H1 (cell line): ENCODE measurements around the gene CEP89. TPM values are rescaled to one million over a fixed set of nuclear protein-coding genes. Genes with fewer than 3 reads are reported as not detected.

Experiments
- CTCF ChIA-PET: fragments of 300-600 bp; sonication (Branson Sonifier 250); formaldehyde crosslinking; loops from one replicate; lab custom pipeline; 2021; ENCODE audit not compliant: partially characterized antibody; lab: Charles Lee
- POLR2A ChIA-PET: fragments of 300-600 bp; sonication (Branson Sonifier 250); formaldehyde crosslinking; loops from one replicate; lab custom pipeline; 2021; ENCODE audit warnings: inconsistent platforms; ENCODE audit not compliant: partially characterized antibody; lab: Charles Lee
- DNase-seq, 2 experiments: peaks; one replicate each; pipeline versions ENCODE4 v3.0.0 to v3.0.0-alpha.2; 2010 to 2022; ENCODE audit warnings: low spot score in 2 of 2, low read depth in 1 of 2, mixed read lengths in 1 of 2
- FAIRE-seq: peaks from 2 replicates; lab custom pipeline; 2011; peaks lifted over from hg19 to GRCh38; lab: Jason Lieb, UNC
- H2AFZ ChIP-seq: 2 replicates; pipeline ENCODE4 v1.8.1; 2012; ENCODE audit warnings: low read length, inconsistent platforms
- H2AK5ac ChIP-seq: 2 replicates; pipeline ENCODE4 v1.6.1; 2013; ENCODE audit warnings: low read depth, low read length
- H2BK120ac ChIP-seq: replicated peaks from 2 replicates; pipeline ENCODE3; 2013; ENCODE audit warnings: low read depth, low read length, inconsistent platforms
- H2BK12ac ChIP-seq: 2 replicates; pipeline ENCODE4 v1.6.1; 2013; ENCODE audit warnings: low read depth, low read length
- H2BK15ac ChIP-seq: 2 replicates; pipeline ENCODE4 v1.6.1; 2013; ENCODE audit warnings: low read length
- H2BK20ac ChIP-seq: 2 replicates; pipeline ENCODE4 v1.6.1; 2013; ENCODE audit warnings: low read length
- H2BK5ac ChIP-seq: 2 replicates; pipeline ENCODE4 v1.6.1; 2013; ENCODE audit warnings: low read depth, low read length
- H3K14ac ChIP-seq: 2 replicates; pipeline ENCODE4 v1.6.1; 2013; ENCODE audit warnings: inconsistent platforms; ENCODE audit not compliant: insufficient read length
- H3K18ac ChIP-seq: 2 replicates; pipeline ENCODE4 v1.6.1; 2013; ENCODE audit warnings: low read length; ENCODE audit errors: extremely low read depth
- H3K23ac ChIP-seq: 2 replicates; pipeline ENCODE4 v1.6.1; 2013; ENCODE audit warnings: inconsistent platforms; ENCODE audit not compliant: insufficient read length
- H3K23me2 ChIP-seq: 2 replicates; pipeline ENCODE4 v1.6.1; 2013; ENCODE audit warnings: low read depth, low read length
- H3K27ac ChIP-seq: 2 replicates; pipeline ENCODE4 v1.6.1; 2011; ENCODE audit warnings: low read depth, low read length, inconsistent platforms
- H3K27me3 ChIP-seq, 4 experiments: replicated peaks in 1 of 4; 1 replicate in 1 of 4; 2 replicates in 3 of 4; pipeline versions ENCODE4 v1.6.1 to v1.8.1; 2011 to 2013; ENCODE audit warnings: low read length in 3 of 4, mild to moderate bottlenecking in 3 of 4, inconsistent platforms in 2 of 4, mixed read lengths in 2 of 4, moderate library complexity in 1 of 4; ENCODE audit not compliant: control insufficient read depth in 3 of 4, insufficient read depth in 3 of 4; ENCODE audit errors: extremely low read depth in 1 of 4
- H3K36me3 ChIP-seq, 4 experiments: 2 replicates each; pipeline versions ENCODE4 v1.6.1 to v1.8.1; 2011 to 2013; ENCODE audit warnings: mild to moderate bottlenecking in 4 of 4, low read length in 3 of 4, moderate library complexity in 2 of 4, control low read depth in 1 of 4, inconsistent platforms in 1 of 4; ENCODE audit not compliant: insufficient read depth in 4 of 4, control insufficient read depth in 2 of 4
- H3K4ac ChIP-seq: replicated peaks from 2 replicates; pipeline ENCODE3; 2013; ENCODE audit warnings: low read length, low read depth, mixed read lengths, inconsistent platforms; ENCODE audit not compliant: insufficient read length
- H3K4me1 ChIP-seq, 4 experiments: replicated peaks in 1 of 4; 1 replicate in 1 of 4; 2 replicates in 3 of 4; pipeline versions ENCODE4 v1.6.1 to v1.8.1; 2011 to 2013; ENCODE audit warnings: low read length in 3 of 4, inconsistent platforms in 2 of 4, mixed read lengths in 1 of 4; ENCODE audit not compliant: insufficient read depth in 4 of 4, control insufficient read depth in 3 of 4
- H3K4me2 ChIP-seq, 2 experiments: 2 replicates each; pipeline versions ENCODE4 v1.6.1 to v1.8.1; 2011 to 2013; ENCODE audit warnings: low read depth in 2 of 2, low read length in 2 of 2, control low read depth in 1 of 2, inconsistent platforms in 1 of 2, mild to moderate bottlenecking in 1 of 2; ENCODE audit not compliant: insufficient read depth in 1 of 2
- H3K4me3 ChIP-seq, 4 experiments: fragments of 200-600, 300-600 bp in 1 of 4; sonication (generic), shearing (Covaris generic), sonication (Bioruptor Twin) in 1 of 4; 2 replicates each; pipeline versions ENCODE4 v1.5.1 to v1.8.1; 2011 to 2016; ENCODE audit warnings: low read length in 4 of 4, low read depth in 3 of 4, control low read depth in 2 of 4, inconsistent platforms in 2 of 4, mild to moderate bottlenecking in 2 of 4, mixed read lengths in 1 of 4, moderate library complexity in 1 of 4; ENCODE audit not compliant: insufficient read depth in 2 of 4; ENCODE audit errors: extremely low read depth in 1 of 4
- H3K56ac ChIP-seq: replicated peaks from 2 replicates; pipeline ENCODE3; 2013; ENCODE audit warnings: low read depth, mild to moderate bottlenecking, mixed read lengths, low read length, inconsistent platforms; ENCODE audit not compliant: insufficient read length
- H3K79me1 ChIP-seq: 2 replicates; pipeline ENCODE4 v1.6.1; 2013; ENCODE audit warnings: low read depth, low read length, control low read depth
- H3K79me2 ChIP-seq, 2 experiments: 2 replicates each; pipeline versions ENCODE4 v1.6.1 to v1.8.1; 2012 to 2013; ENCODE audit warnings: low read length in 2 of 2, mild to moderate bottlenecking in 2 of 2, inconsistent platforms in 1 of 2; ENCODE audit not compliant: insufficient read depth in 2 of 2, control insufficient read depth in 1 of 2
- H3K9ac ChIP-seq, 4 experiments: replicated peaks in 1 of 4; 1 replicate in 1 of 4; 2 replicates in 3 of 4; pipeline versions ENCODE4 v1.6.1 to v1.8.1; 2011 to 2013; ENCODE audit warnings: low read depth in 3 of 4, low read length in 3 of 4, control low read depth in 2 of 4, mild to moderate bottlenecking in 2 of 4, moderate library complexity in 2 of 4, inconsistent platforms in 1 of 4; ENCODE audit errors: extremely low read depth in 1 of 4
- H3K9me3 ChIP-seq, 2 experiments: 2 replicates each; pipeline versions ENCODE4 v1.6.1 to v1.8.1; 2012 to 2013; ENCODE audit warnings: mild to moderate bottlenecking in 2 of 2, moderate library complexity in 2 of 2, control low read depth in 1 of 2, inconsistent platforms in 1 of 2, low read depth in 1 of 2, low read length in 1 of 2, mixed read lengths in 1 of 2; ENCODE audit not compliant: insufficient read depth in 2 of 2
- H4K20me1 ChIP-seq, 2 experiments: replicated peaks in 1 of 2; 2 replicates each; pipeline versions ENCODE3 to v1.8.1; 2011 to 2013; ENCODE audit warnings: inconsistent platforms in 2 of 2, low read length in 2 of 2, mild to moderate bottlenecking in 1 of 2; ENCODE audit not compliant: insufficient read depth in 2 of 2, control insufficient read depth in 1 of 2
- H4K5ac ChIP-seq: 2 replicates; pipeline ENCODE4 v1.6.1; 2013; ENCODE audit warnings: low read length, low read depth, mixed read lengths, inconsistent platforms; ENCODE audit not compliant: insufficient read length
- H4K8ac ChIP-seq: 2 replicates; pipeline ENCODE4 v1.8.0; 2013; ENCODE audit warnings: mild to moderate bottlenecking, moderate library complexity, low read length, inconsistent platforms; ENCODE audit not compliant: insufficient read depth; ENCODE audit errors: extremely low read depth
- H4K91ac ChIP-seq: replicated peaks from 2 replicates; pipeline ENCODE3; 2013; ENCODE audit warnings: low read length, mixed read lengths, inconsistent platforms; ENCODE audit not compliant: insufficient read length
- CBX8 ChIP-seq: fragments of 300-800, 300-1000 bp; sonication (generic); IDR thresholded peaks from 2 replicates; pipeline ENCODE4 v1.7.1; 2016; ENCODE audit warnings: low read depth, low read length, borderline replicate concordance
- CHD1 ChIP-seq: IDR thresholded peaks from 2 replicates; pipeline ENCODE4 v1.6.1; 2012; ENCODE audit warnings: low read depth, low read length, improper control_type of control experiment
- EP300 ChIP-seq, 2 experiments: IDR thresholded peaks; 1 replicate in 1 of 2; 2 replicates in 1 of 2; pipeline ENCODE4 v1.6.1; 2011 to 2012; ENCODE audit warnings: low read depth in 2 of 2, low read length in 2 of 2, mild to moderate bottlenecking in 2 of 2, borderline replicate concordance in 1 of 2, inconsistent platforms in 1 of 2, moderate library complexity in 1 of 2
- GTF2F1 ChIP-seq: IDR thresholded peaks from 2 replicates; pipeline ENCODE4 v1.6.1; 2012; ENCODE audit warnings: low read depth, low read length, improper control_type of control experiment, borderline replicate concordance
- POLR2A ChIP-seq, 2 experiments: IDR thresholded peaks; 1 replicate in 1 of 2; 2 replicates in 1 of 2; pipeline ENCODE4 v1.6.1; 2011; ENCODE audit warnings: low read depth in 2 of 2, low read length in 2 of 2, mild to moderate bottlenecking in 2 of 2; ENCODE audit errors: control extremely low read depth in 1 of 2
- POLR2AphosphoS5 ChIP-seq: IDR thresholded peaks from 2 replicates; pipeline ENCODE4 v1.6.1; 2011; ENCODE audit warnings: low read depth, low read length
- POU5F1 ChIP-seq: IDR thresholded peaks from 2 replicates; pipeline ENCODE4 v1.6.1; 2011; ENCODE audit warnings: low read depth, mild to moderate bottlenecking, low read length, moderate library complexity
- RNF2 ChIP-seq: fragments of 200-900, 300-1000 bp; sonication (generic); IDR thresholded peaks from 2 replicates; pipeline ENCODE4 v1.7.1; 2016; ENCODE audit warnings: borderline replicate concordance, low read depth, mild to moderate bottlenecking, antibody characterized with exemption, low read length; ENCODE audit not compliant: poor library complexity, severe bottlenecking; ENCODE audit errors: missing control alignments
- RXRA ChIP-seq: IDR thresholded peaks from 2 replicates; pipeline ENCODE4 v1.6.1; 2011; ENCODE audit warnings: low read depth, mild to moderate bottlenecking, low read length, moderate library complexity; ENCODE audit not compliant: insufficient read depth
- SP1 ChIP-seq: IDR thresholded peaks from 2 replicates; pipeline ENCODE4 v1.6.1; 2011; ENCODE audit warnings: low read depth, low read length
- SUZ12 ChIP-seq: fragments of 200-600 bp; sonication (generic); IDR thresholded peaks from 2 replicates; pipeline ENCODE4 v1.6.1; 2012; ENCODE audit warnings: mild to moderate bottlenecking, inconsistent platforms, low read length, moderate library complexity, mixed read lengths
- TEAD4 ChIP-seq: IDR thresholded peaks from 2 replicates; pipeline ENCODE4 v1.6.1; 2012; ENCODE audit warnings: low read depth, low read length, inconsistent platforms, mixed read lengths
- ZNF274 ChIP-seq: IDR thresholded peaks from 2 replicates; pipeline ENCODE4 v1.7.0; 2012; ENCODE audit warnings: low read length, borderline replicate concordance; ENCODE audit errors: extremely low read depth
- WGBS, 2 experiments: shearing (Covaris generic) in 1 of 2; methylation state at CpG; one replicate each; pipeline versions ENCODE4 v1.1.6 to v1.1.7; 2013 to 2015; ENCODE audit warnings: low lambda C conversion rate in 2 of 2, mixed read lengths in 2 of 2, inconsistent platforms in 1 of 2, low coverage in 1 of 2, missing lambda C conversion rate in 1 of 2; ENCODE audit not compliant: insufficient replicate concordance in 2 of 2, insufficient coverage in 1 of 2, insufficient read length in 1 of 2; ENCODE audit errors: extremely low coverage in 1 of 2, missing lambda C conversion rate in 1 of 2; 5-methylcytosine and 5-hydroxymethylcytosine counted together
- polyA plus RNA-seq, 7 experiments: library from polyadenylated mRNA; depleted of rRNA in 3 of 7; stranded (reverse) in 5 of 7; unstranded in 2 of 7; fragments of >200 nt in 5 of 7; fragments of 200-250 nt in 2 of 7; gene quantifications; 1 replicate in 5 of 7; 2 replicates in 1 of 7; 4 replicates in 1 of 7; pipeline versions ENCODE4 v1.2.1 to v1.2.3, GENCODE V29; 2011 to 2013; ENCODE audit warnings: missing spikeins in 2 of 7, mixed read lengths in 2 of 7
- total RNA-seq: library from RNA; stranded (reverse); fragmentation: NEBNext Ultra II Directional; extraction: Animal tissue kit (Norgen Biotek cat#: 25700); gene quantifications from 2 replicates; pipeline ENCODE4 v1.2.1, GENCODE V29; 2021

CEP89 gene
- total and polyA plus RNA-seq, 2 of the 8 experiments (the other 6 are each of a cell fraction or from before 2014, with no cell fraction given), result 23.0 to 23.6 TPM

- Histone ChIP-seq H4K91ac (no peak overlapping the region), H3K4ac (no peak overlapping the region), H3K56ac (no peak overlapping the region), H3K23me2 (no peaks in the 10 kb centered on the region), H3K79me1 (no peaks in the 10 kb centered on the region), H3K4me3 (no peak overlapping the region), H3K79me2 (no peaks in the 10 kb centered on the region), H3K18ac (no peak overlapping the region), H3K9me3 (no peaks in the 10 kb centered on the region), H2BK15ac (no peak overlapping the region)
- TF ChIP-seq TEAD4, result no peak
- TF ChIP-seq ZNF274, result no peak
- no peak for TF ChIP-seq POLR2AphosphoS5
- TF ChIP-seq SP1, result no peak
- no peak for TF ChIP-seq POLR2A (IDR thresholded peaks at IDR 0.05; ENCODE audit: control extremely low read depth in 1 of 2, low read depth in 2 of 2, low read length in 2 of 2)
- no peak for TF ChIP-seq RNF2
- no peak for TF ChIP-seq CBX8
- TF ChIP-seq GTF2F1, result no peak
- no peak for TF ChIP-seq CHD1
- no peak for TF ChIP-seq SUZ12
- no peak for TF ChIP-seq RXRA
- TF ChIP-seq POU5F1, result no peak
- no peak for TF ChIP-seq EP300 (IDR thresholded peaks at IDR 0.05; ENCODE audit: borderline replicate concordance in 1 of 2, low read depth in 2 of 2, low read length in 2 of 2)
- TF ChIP-seq, all 59 proteins: peak for 0
- Histone ChIP-seq H3K14ac (no peak overlapping the region), H2BK20ac (no peak overlapping the region), H3K36me3 (no peaks in the 10 kb centered on the region), H4K5ac (no peak overlapping the region), H3K4me1 (no peaks in the 10 kb centered on the region; a peak in 1 of 7 replicates), H3K27me3 (no peaks in the 10 kb centered on the region), H4K8ac (no peak overlapping the region), H3K27ac (no peak overlapping the region), H3K9ac (no peak overlapping the region), H2BK5ac (no peak overlapping the region), H2AFZ (no peak overlapping the region), H2BK120ac (no peak overlapping the region), H3K23ac (no peak overlapping the region), H4K20me1 (no peaks in the 10 kb centered on the region), H3K4me2 (no peak overlapping the region), H2BK12ac (no peak overlapping the region), H2AK5ac (no peak overlapping the region)
- POLR2A ChIA-PET, result no interaction called here
- FAIRE-seq (no peak), DNase-seq (no peak)
- 89% methylated on average over 3 of the region's 3 CpGs; no CpG with 5 or more reads in 1 of the 2 experiments for WGBS, 2 experiments
- CTCF ChIA-PET, result interaction anchor here (0.8 to 1.2 kb wide), 2 partner anchors 15 to 17 kb away, joined by 3 read pairs; no protein-coding TSS in a partner anchor
Measured at GRCh38 chr19:32861596-32861995, 110.2 kb downstream of the CEP89 start.
